B cell (primary cell): ENCODE data around the gene ZWILCH. TPM values are rescaled to one million over a fixed set of nuclear protein-coding genes. Genes with fewer than 3 reads are reported as not detected.

Source experiments
- ATAC-seq: fragments of 200-7000 bp; cut with Tn5 transposase; one replicate; pipeline ENCODE4 v1.10.0; 2021; ENCODE audit warnings: low read depth, mild to moderate bottlenecking, moderate number of reproducible peaks, moderate library complexity
- CTCF ChIA-PET: fragments of 350-600 bp; sonication (Branson Sonifier 250); formaldehyde crosslinking; loops from one replicate; lab custom pipeline; 2021; ENCODE audit warnings: antibody characterized with exemption, inconsistent platforms; lab: Charles Lee
- POLR2A ChIA-PET: fragments of 350-600 bp; sonication (Branson Sonifier 250); formaldehyde crosslinking; loops from one replicate; lab custom pipeline; 2021; ENCODE audit warnings: antibody characterized with exemption; lab: Charles Lee
- DNase-seq: peaks from one replicate; pipeline ENCODE4 v3.0.0; 2013
- H2AFZ ChIP-seq: 2 replicates; pipeline ENCODE4 v1.6.1; 2012; ENCODE audit warnings: mild to moderate bottlenecking, low read depth, low read length; ENCODE audit not compliant: insufficient read depth, poor library complexity, severe bottlenecking
- H3K27ac ChIP-seq, 2 donors: 1 replicate in 1 of 2; 2 replicates in 1 of 2; pipeline ENCODE4 v1.5.1; 2012 to 2013; ENCODE audit warnings: low read length in 2 of 2, mild to moderate bottlenecking in 2 of 2, moderate library complexity in 1 of 2
- H3K27me3 ChIP-seq, 4 experiments: fragments of 200-600 bp in 1 of 4; sonication (generic) in 1 of 4; replicated peaks in 1 of 4; 1 replicate in 2 of 4; 2 replicates in 2 of 4; pipeline versions ENCODE4 v1.6.1 to v1.7.0; 2013 to 2016; ENCODE audit warnings: low read length in 3 of 4, mild to moderate bottlenecking in 2 of 4, mixed read lengths in 1 of 4, moderate library complexity in 1 of 4; ENCODE audit not compliant: insufficient read depth in 4 of 4, control insufficient read depth in 3 of 4; ENCODE audit errors: control extremely low read depth in 1 of 4
- H3K36me3 ChIP-seq, 2 experiments: replicated peaks in 1 of 2; 1 replicate in 1 of 2; 2 replicates in 1 of 2; pipeline versions ENCODE4 v1.6.1 to v1.7.1; 2013; ENCODE audit warnings: low read length in 1 of 2; ENCODE audit not compliant: insufficient read depth in 2 of 2, control insufficient read depth in 1 of 2; ENCODE audit errors: control extremely low read depth in 1 of 2, extremely low read depth in 1 of 2
- H3K4me1 ChIP-seq, 2 donors: fragments of 200-600 bp in 1 of 2; sonication (generic) in 1 of 2; 1 replicate in 1 of 2; 2 replicates in 1 of 2; pipeline versions ENCODE4 v1.5.1 to v1.6.1; 2013 to 2017; ENCODE audit warnings: low read length in 2 of 2; ENCODE audit not compliant: control insufficient read depth in 2 of 2, insufficient read depth in 2 of 2
- H3K4me2 ChIP-seq: replicated peaks from 2 replicates; pipeline ENCODE3; 2012; ENCODE audit warnings: mild to moderate bottlenecking, low read depth, low read length; ENCODE audit not compliant: poor library complexity, severe bottlenecking
- H3K4me3 ChIP-seq, 5 experiments: fragments of 200-600 bp in 1 of 5; sonication (generic) in 1 of 5; 1 replicate in 3 of 5; 2 replicates in 2 of 5; pipeline versions ENCODE4 v1.5.1 to v1.7.0; 2011 to 2016; ENCODE audit warnings: low read length in 4 of 5, mild to moderate bottlenecking in 4 of 5, low read depth in 2 of 5, control low read depth in 1 of 5, moderate library complexity in 1 of 5; ENCODE audit not compliant: insufficient read depth in 1 of 5; ENCODE audit errors: control extremely low read depth in 1 of 5, extremely low read depth in 1 of 5
- H3K79me2 ChIP-seq: fragments of 200-600 bp; sonication (generic); one replicate; pipeline ENCODE4 v1.6.0; 2016; ENCODE audit warnings: low read length; ENCODE audit not compliant: control insufficient read depth, insufficient read depth
- H3K9ac ChIP-seq: fragments of 200-600 bp; sonication (generic); 2 replicates; pipeline ENCODE4 v1.6.1; 2017; ENCODE audit warnings: mild to moderate bottlenecking, low read length, moderate library complexity
- H3K9me3 ChIP-seq, 3 donors: one replicate each; pipeline versions ENCODE4 v1.6.1 to v1.7.1; 2013; ENCODE audit warnings: low read length in 2 of 3; ENCODE audit not compliant: control insufficient read depth in 2 of 3, insufficient read depth in 1 of 3; ENCODE audit errors: control extremely low read depth in 1 of 3
- H4K20me1 ChIP-seq: 2 replicates; pipeline ENCODE4 v1.6.0; 2012; ENCODE audit warnings: mild to moderate bottlenecking, low read length; ENCODE audit not compliant: insufficient read depth, control insufficient read depth, poor library complexity, severe bottlenecking
- H3K27ac Mint-ChIP-seq: one replicate; pipeline ENCODE4 v1.8.0; 2021; ENCODE audit warnings: mixed read lengths
- H3K27me3 Mint-ChIP-seq: one replicate; pipeline ENCODE4 v1.8.0; 2021; ENCODE audit warnings: mixed read lengths
- H3K4me1 Mint-ChIP-seq: one replicate; pipeline ENCODE4 v1.8.0; 2021; ENCODE audit warnings: mixed read lengths
- H3K4me3 Mint-ChIP-seq: one replicate; pipeline ENCODE4 v1.8.0; 2021; ENCODE audit warnings: mixed read lengths
- H3K9me3 Mint-ChIP-seq: one replicate; pipeline ENCODE4 v1.8.0; 2022; ENCODE audit warnings: mixed read lengths; ENCODE audit not compliant: insufficient read depth
- EZH2 ChIP-seq: IDR thresholded peaks from 2 replicates; pipeline ENCODE4 v1.6.1; 2012; ENCODE audit warnings: borderline replicate concordance, low read depth, mild to moderate bottlenecking, moderate library complexity, low read length; ENCODE audit not compliant: insufficient read depth, poor library complexity, severe bottlenecking
- WGBS: methylation state at CpG from one replicate; pipeline ENCODE4 v1.1.5; 2013; ENCODE audit warnings: missing lambda C conversion rate; ENCODE audit not compliant: insufficient coverage; 5-methylcytosine and 5-hydroxymethylcytosine counted together
- intact Hi-C: fragments of 100-400 bp; cut with micrococcal nuclease; formaldehyde crosslinking; loops from one replicate; pipeline ENCODE4 v1.10.0; 2022
- polyA plus RNA-seq: library from polyadenylated mRNA; depleted of rRNA; stranded (reverse); fragments of >200 nt; gene quantifications from 2 replicates; pipeline ENCODE4 v1.2.3, GENCODE V29; 2012
- total RNA-seq, 2 donors: library from RNA; stranded (reverse); fragments of 120-200 nt in 1 of 2; gene quantifications; 1 replicate in 1 of 2; 2 replicates in 1 of 2; pipeline versions ENCODE4 v1.2.3 to v1.2.4, GENCODE V29; 2013 to 2022
- TF ChIP-seq, protein P1 (sequence below): fragments of 200-600 bp; IDR thresholded peaks from one replicate; pipeline ENCODE4 v1.8.0; 2022; ENCODE audit warnings: antibody characterized with exemption, mild to moderate bottlenecking

The ZWILCH gene
- total and polyA plus RNA-seq, 2 donors (not counting 1 experiment from before 2014, with no cell fraction given), result 2.8 to 11.3 TPM

DNA sequence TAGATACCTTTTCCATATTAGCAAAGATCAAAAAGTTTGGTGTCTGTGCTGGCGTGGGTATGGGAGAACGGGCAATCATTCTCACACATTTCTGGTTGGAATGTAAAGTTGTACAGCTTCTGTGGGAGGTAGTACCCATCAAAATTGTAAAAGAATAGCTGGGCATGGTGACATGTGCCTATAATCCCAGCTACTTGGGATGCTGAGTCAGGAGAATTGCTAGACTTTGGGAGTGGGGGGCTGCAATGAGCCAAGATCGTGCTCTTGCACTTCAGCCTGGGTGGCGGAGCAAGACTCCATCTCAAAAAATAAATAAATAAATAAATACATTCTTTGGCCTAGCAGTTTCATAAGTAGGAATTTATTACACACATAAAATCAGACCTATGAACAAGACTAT, 37.8 kb downstream of the ZWILCH start:
- CTCF ChIA-PET, result no interaction called here
- H3K27me3 ChIP-seq, result no peaks in the 10 kb centered on the region
- no peak overlapping the region for H3K4me3 Mint-ChIP-seq
- no peaks in the 10 kb centered on the region for H3K27me3 Mint-ChIP-seq
- 100% methylated on average over 2 of the region's 4 CpGs for WGBS
- POLR2A ChIA-PET, result no interaction called here
- no peak for ATAC-seq
- no peaks in the 10 kb centered on the region for H3K79me2 ChIP-seq
- no peak overlapping the region for H3K4me3 ChIP-seq
- intact Hi-C loops, result no loop called here
- no peak for DNase-seq
- H3K9me3 Mint-ChIP-seq, result no peaks in the 10 kb centered on the region
- TF ChIP-seq, protein P1, sequence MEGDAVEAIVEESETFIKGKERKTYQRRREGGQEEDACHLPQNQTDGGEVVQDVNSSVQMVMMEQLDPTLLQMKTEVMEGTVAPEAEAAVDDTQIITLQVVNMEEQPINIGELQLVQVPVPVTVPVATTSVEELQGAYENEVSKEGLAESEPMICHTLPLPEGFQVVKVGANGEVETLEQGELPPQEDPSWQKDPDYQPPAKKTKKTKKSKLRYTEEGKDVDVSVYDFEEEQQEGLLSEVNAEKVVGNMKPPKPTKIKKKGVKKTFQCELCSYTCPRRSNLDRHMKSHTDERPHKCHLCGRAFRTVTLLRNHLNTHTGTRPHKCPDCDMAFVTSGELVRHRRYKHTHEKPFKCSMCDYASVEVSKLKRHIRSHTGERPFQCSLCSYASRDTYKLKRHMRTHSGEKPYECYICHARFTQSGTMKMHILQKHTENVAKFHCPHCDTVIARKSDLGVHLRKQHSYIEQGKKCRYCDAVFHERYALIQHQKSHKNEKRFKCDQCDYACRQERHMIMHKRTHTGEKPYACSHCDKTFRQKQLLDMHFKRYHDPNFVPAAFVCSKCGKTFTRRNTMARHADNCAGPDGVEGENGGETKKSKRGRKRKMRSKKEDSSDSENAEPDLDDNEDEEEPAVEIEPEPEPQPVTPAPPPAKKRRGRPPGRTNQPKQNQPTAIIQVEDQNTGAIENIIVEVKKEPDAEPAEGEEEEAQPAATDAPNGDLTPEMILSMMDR, result no peak
- TF ChIP-seq EZH2, result no peak
- no peak overlapping the region for H3K27ac ChIP-seq
- peaks cover 0 to 7% of the 10 kb centered on the region in 2 experiments for H3K36me3 ChIP-seq
- H3K4me1 ChIP-seq, result no peaks in the 10 kb centered on the region
- no peaks in the 10 kb centered on the region for H4K20me1 ChIP-seq
- H3K4me2 ChIP-seq, result no peak overlapping the region
- H3K9me3 ChIP-seq, result no peaks in the 10 kb centered on the region
- no peaks in the 10 kb centered on the region for H3K4me1 Mint-ChIP-seq
- H3K27ac Mint-ChIP-seq, result no peak overlapping the region
- no peak overlapping the region for H2AFZ ChIP-seq
- H3K9ac ChIP-seq, result no peak overlapping the region

GRCh38 chr15:66545255-66545654, 40.1 kb downstream of the ZWILCH start:
- Histone ChIP-seq H3K27ac (no peak overlapping the region), H3K9ac (no peak overlapping the region), H3K9me3 (no peaks in the 10 kb centered on the region), H2AFZ (no peak overlapping the region), H3K4me2 (no peak overlapping the region), H4K20me1 (no peaks in the 10 kb centered on the region), H3K79me2 (no peaks in the 10 kb centered on the region), H3K27me3 (no peaks in the 10 kb centered on the region), H3K36me3 (peaks cover 0 to 1% of the 10 kb centered on the region in 2 experiments), H3K4me1 (no peaks in the 10 kb centered on the region), H3K4me3 (no peak overlapping the region)
- DNase-seq (no peak), ATAC-seq (no peak)
- Mint-ChIP-seq H3K27ac (no peak overlapping the region), H3K27me3 (no peaks in the 10 kb centered on the region), H3K4me3 (no peak overlapping the region), H3K9me3 (no peaks in the 10 kb centered on the region), H3K4me1 (no peaks in the 10 kb centered on the region)
- CTCF ChIA-PET, result no interaction called here
- POLR2A ChIA-PET, result no interaction called here
- intact Hi-C loops, result no loop called here
- TF ChIP-seq EZH2, result no peak
- TF ChIP-seq, protein P1, result no peak
- no CpG with 5 or more reads among the region's 1 CpG for WGBS
